Activated CD4-positive, alpha-beta T cell treated with anti-CD3 and anti-CD28 coated beads, Interleukin-2, amount 10 ng/mL, durations not matched to agents 7 days and 5 days (primary cell): ENCODE measurements around the gene TBL1Y. TPM values are rescaled to one million over a fixed set of nuclear protein-coding genes. Genes with fewer than 3 reads are reported as not detected.
"Not testable (repeated sequence)": the region's sequence is repeated elsewhere in the genome, so short reads cannot be mapped to it uniquely, and the experiment has no call there.

ENCODE experiments used
- CTCF ChIA-PET: fragments of 350-600 bp; sonication (Branson Sonifier 250); formaldehyde crosslinking; loops from one replicate; lab custom pipeline; 2021; ENCODE audit warnings: antibody characterized with exemption; lab: Charles Lee
- POLR2A ChIA-PET: fragments of 350-600 bp; sonication (Branson Sonifier 250); formaldehyde crosslinking; loops from one replicate; lab custom pipeline; 2021; ENCODE audit warnings: antibody characterized with exemption; lab: Charles Lee
- DNase-seq: peaks from one replicate; pipeline ENCODE4 v3.0.0-alpha.2; 2020
- H3K27ac Mint-ChIP-seq: one replicate; pipeline ENCODE4 v1.8.0; 2021; ENCODE audit warnings: mild to moderate bottlenecking, moderate library complexity, mixed read lengths
- H3K27me3 Mint-ChIP-seq: one replicate; pipeline ENCODE4 v1.8.0; 2021; ENCODE audit warnings: mixed read lengths
- H3K36me3 Mint-ChIP-seq: one replicate; pipeline ENCODE4 v1.8.0; 2021; ENCODE audit warnings: low read depth, mixed read lengths
- H3K4me1 Mint-ChIP-seq: one replicate; pipeline ENCODE4 v1.8.0; 2021; ENCODE audit warnings: mixed read lengths
- H3K4me3 Mint-ChIP-seq: one replicate; pipeline ENCODE4 v1.8.0; 2021; ENCODE audit warnings: mild to moderate bottlenecking, moderate library complexity, mixed read lengths
- H3K9me3 Mint-ChIP-seq: one replicate; pipeline ENCODE4 v1.8.0; 2021; ENCODE audit warnings: mixed read lengths
- total RNA-seq, 2 experiments: library from RNA; stranded (reverse); gene quantifications; one replicate each; pipeline ENCODE4 v1.2.3, GENCODE V29; 2021

TBL1Y gene
- not detected for total RNA-seq

- Mint-ChIP-seq H3K4me3 (no peak within 1 kb of the TSS), H3K4me1 (no peaks in the 10 kb centered on the region), H3K27ac (no peak within 1 kb of the TSS), H3K27me3 (peaks cover 33% of the 10 kb centered on the region), H3K9me3 (no peaks in the 10 kb centered on the region), H3K36me3 (no peaks in the 10 kb centered on the region)
- DNase-seq: no peak
- CTCF ChIA-PET: no interaction called here
- POLR2A ChIA-PET: no interaction called here
These were observed at the start of gene TBL1Y for GRCh38 chrY:6910372-6911252. Gene TBL1Y, plus strand, starts transcription at chrY:6910697. Its CDS starts 114,388 bp downstream, at chrY:7025085.

DNA sequence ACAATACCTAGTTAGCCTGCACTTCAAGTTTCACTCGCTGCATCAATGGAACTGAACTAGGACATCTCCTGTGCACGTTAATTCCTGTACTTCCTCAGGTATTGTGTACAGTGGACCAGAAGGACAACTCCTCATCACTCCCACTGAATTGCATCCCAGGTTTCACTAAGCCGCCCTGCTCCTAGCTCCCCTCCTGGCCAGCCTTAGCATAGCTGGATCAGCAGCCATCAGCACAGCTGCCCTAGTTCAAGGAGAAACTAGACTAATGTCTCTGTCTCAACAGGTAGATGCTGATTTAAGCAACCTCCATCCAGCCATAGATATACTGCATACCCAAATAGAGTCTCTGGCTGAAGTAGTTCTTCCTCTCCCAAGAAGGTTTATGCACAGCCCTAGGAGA lies 16.0 kb upstream of the TBL1Y start:
- ChIA-PET CTCF (no interaction called here), POLR2A (no interaction called here)
- Mint-ChIP-seq H3K9me3 (no peaks in the 10 kb centered on the region), H3K36me3 (no peaks in the 10 kb centered on the region), H3K27me3 (no peaks in the 10 kb centered on the region), H3K4me1 (no peaks in the 10 kb centered on the region), H3K4me3 (no peak overlapping the region), H3K27ac (no peak overlapping the region)
- no peak for DNase-seq

- Mint-ChIP-seq H3K27me3 (no peaks in the 10 kb centered on the region), H3K27ac (no peak overlapping the region), H3K36me3 (no peaks in the 10 kb centered on the region), H3K4me1 (no peaks in the 10 kb centered on the region), H3K9me3 (no peaks in the 10 kb centered on the region), H3K4me3 (no peak overlapping the region)
- ChIA-PET CTCF (no interaction called here), POLR2A (no interaction called here)
- DNase-seq: no peak
These were observed 15.3 kb upstream of the TBL1Y start for GRCh38 chrY:6895236-6895635.

DNA sequence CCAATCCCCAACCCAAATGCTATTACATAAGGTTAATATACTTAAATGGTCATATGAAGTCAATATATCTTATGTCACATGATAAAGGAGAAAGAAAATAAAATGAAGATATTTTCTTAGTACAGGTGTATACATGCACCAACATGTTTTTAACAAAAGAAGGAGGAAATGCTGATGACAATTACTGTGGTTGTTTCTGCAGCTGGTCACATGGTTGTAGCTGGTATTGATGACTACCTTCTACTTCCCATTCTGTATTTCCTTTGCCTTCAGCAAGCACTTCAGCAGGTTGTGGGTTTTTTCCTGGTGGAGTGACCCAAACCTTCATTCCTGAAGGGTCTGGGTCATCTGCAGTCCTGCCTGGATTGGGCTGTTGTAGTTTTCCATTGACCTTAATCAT lies 8.4 kb upstream of the TBL1Y start:
- H3K27ac Mint-ChIP-seq, CTCF ChIA-PET, H3K9me3 Mint-ChIP-seq, H3K36me3 Mint-ChIP-seq, H3K4me3 Mint-ChIP-seq, H3K4me1 Mint-ChIP-seq, POLR2A ChIA-PET, DNase-seq, H3K27me3 Mint-ChIP-seq: not testable (repeated sequence)

- H3K4me1 Mint-ChIP-seq: no peaks in the 10 kb centered on the region
These were observed 2.9 kb upstream of the TBL1Y start for GRCh38 chrY:6907591-6907990.

GRCh38 chrY:6908021-6908420 lies 2.5 kb upstream of the TBL1Y start:
- CTCF ChIA-PET, H3K27ac Mint-ChIP-seq, H3K9me3 Mint-ChIP-seq, H3K36me3 Mint-ChIP-seq, POLR2A ChIA-PET, H3K4me3 Mint-ChIP-seq, DNase-seq, H3K4me1 Mint-ChIP-seq: not testable (repeated sequence)
- peaks cover 31% of the 10 kb centered on the region for H3K27me3 Mint-ChIP-seq

More at GRCh38 chrY:6907591-6907990, 2.9 kb upstream of the TBL1Y start:
- ChIA-PET POLR2A (no interaction called here), CTCF (no interaction called here)
- Mint-ChIP-seq H3K36me3 (no peaks in the 10 kb centered on the region), H3K9me3 (no peaks in the 10 kb centered on the region), H3K27ac (no peak overlapping the region), H3K4me3 (no peak overlapping the region), H3K27me3 (peaks cover 29% of the 10 kb centered on the region)
- no peak for DNase-seq

GRCh38 chrY:6909118-6909521 lies 1.4 kb upstream of the TBL1Y start:
- POLR2A ChIA-PET: no interaction called here
- DNase-seq: no peak
- Mint-ChIP-seq H3K27ac (no peak overlapping the region), H3K9me3 (no peaks in the 10 kb centered on the region), H3K36me3 (no peaks in the 10 kb centered on the region), H3K4me3 (no peak overlapping the region), H3K27me3 (peaks cover 33% of the 10 kb centered on the region), H3K4me1 (no peaks in the 10 kb centered on the region)
- CTCF ChIA-PET: no interaction called here

GRCh38 chrY:6909856-6910255 lies 641 bp upstream of the TBL1Y start:
- ChIA-PET POLR2A (no interaction called here), CTCF (no interaction called here)
- peaks cover 33% of the 10 kb centered on the region for H3K27me3 Mint-ChIP-seq
- no peaks in the 10 kb centered on the region for H3K9me3 Mint-ChIP-seq
- no peaks in the 10 kb centered on the region for H3K4me1 Mint-ChIP-seq
- no peaks in the 10 kb centered on the region for H3K36me3 Mint-ChIP-seq
- H3K4me3 Mint-ChIP-seq: no peak overlapping the region
- no peak overlapping the region for H3K27ac Mint-ChIP-seq
- DNase-seq: no peak

- ChIA-PET POLR2A (no interaction called here), CTCF (no interaction called here)
- no peak for DNase-seq
- no peaks in the 10 kb centered on the region for H3K4me1 Mint-ChIP-seq
- H3K9me3 Mint-ChIP-seq: no peaks in the 10 kb centered on the region
- no peak within 1 kb of the TSS for H3K4me3 Mint-ChIP-seq
- no peaks in the 10 kb centered on the region for H3K36me3 Mint-ChIP-seq
- no peak within 1 kb of the TSS for H3K27ac Mint-ChIP-seq
- H3K27me3 Mint-ChIP-seq: peaks cover 33% of the 10 kb centered on the region
These were observed 870 bp downstream of the TBL1Y start, which contains the start of gene AMELY for GRCh38 chrY:6911253-6911881. Gene AMELY, minus strand, starts transcription at chrY:6911752. Its CDS starts 39,144 bp downstream, at chrY:6872608.

GRCh38 chrY:6913362-6913761 lies 2.9 kb downstream of the TBL1Y start:
- H3K4me1 Mint-ChIP-seq: no peaks in the 10 kb centered on the region
- CTCF ChIA-PET: no interaction called here
- no peaks in the 10 kb centered on the region for H3K9me3 Mint-ChIP-seq
- H3K36me3 Mint-ChIP-seq: no peaks in the 10 kb centered on the region
- H3K27me3 Mint-ChIP-seq: peaks cover 32% of the 10 kb centered on the region
- no peak overlapping the region for H3K4me3 Mint-ChIP-seq
- H3K27ac Mint-ChIP-seq: no peak overlapping the region
- DNase-seq: no peak
- POLR2A ChIA-PET: no interaction called here

- no peaks in the 10 kb centered on the region for H3K27me3 Mint-ChIP-seq
These were observed 10.6 kb downstream of the TBL1Y start for GRCh38 chrY:6921061-6921460.

DNA sequence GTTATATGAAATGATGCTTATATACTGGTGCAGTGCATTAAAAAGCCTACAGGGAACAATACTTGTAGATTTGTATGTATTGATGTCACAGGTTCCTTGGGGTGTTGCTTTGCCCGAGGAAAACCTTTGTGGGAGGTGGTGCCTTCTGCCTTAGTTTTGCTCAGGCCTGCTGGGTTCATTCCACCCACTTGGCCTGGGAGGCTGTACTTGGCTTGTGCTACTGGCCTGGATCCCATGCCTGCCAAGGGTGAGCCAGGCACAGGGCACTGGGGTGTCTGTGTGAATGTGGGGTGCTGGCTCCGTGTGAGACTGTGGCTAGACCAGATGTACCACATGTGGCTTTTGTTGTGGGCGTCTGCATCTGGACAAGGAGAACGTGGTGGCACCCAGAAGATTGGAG lies 17.8 kb downstream of the TBL1Y start:
- no peak overlapping the region for H3K4me3 Mint-ChIP-seq
- DNase-seq: no peak
- no peak overlapping the region for H3K27ac Mint-ChIP-seq
- H3K9me3 Mint-ChIP-seq: no peaks in the 10 kb centered on the region
- no peaks in the 10 kb centered on the region for H3K4me1 Mint-ChIP-seq
- ChIA-PET CTCF (no interaction called here), POLR2A (no interaction called here)
- H3K36me3 Mint-ChIP-seq: no peaks in the 10 kb centered on the region
- no peaks in the 10 kb centered on the region for H3K27me3 Mint-ChIP-seq

More at GRCh38 chrY:6921061-6921460, 10.6 kb downstream of the TBL1Y start:
- DNase-seq: no peak
- H3K9me3 Mint-ChIP-seq: no peaks in the 10 kb centered on the region
- CTCF ChIA-PET: no interaction called here
- POLR2A ChIA-PET: no interaction called here
- H3K36me3 Mint-ChIP-seq: no peaks in the 10 kb centered on the region
- no peak overlapping the region for H3K27ac Mint-ChIP-seq
- no peaks in the 10 kb centered on the region for H3K4me1 Mint-ChIP-seq
- no peak overlapping the region for H3K4me3 Mint-ChIP-seq

DNA sequence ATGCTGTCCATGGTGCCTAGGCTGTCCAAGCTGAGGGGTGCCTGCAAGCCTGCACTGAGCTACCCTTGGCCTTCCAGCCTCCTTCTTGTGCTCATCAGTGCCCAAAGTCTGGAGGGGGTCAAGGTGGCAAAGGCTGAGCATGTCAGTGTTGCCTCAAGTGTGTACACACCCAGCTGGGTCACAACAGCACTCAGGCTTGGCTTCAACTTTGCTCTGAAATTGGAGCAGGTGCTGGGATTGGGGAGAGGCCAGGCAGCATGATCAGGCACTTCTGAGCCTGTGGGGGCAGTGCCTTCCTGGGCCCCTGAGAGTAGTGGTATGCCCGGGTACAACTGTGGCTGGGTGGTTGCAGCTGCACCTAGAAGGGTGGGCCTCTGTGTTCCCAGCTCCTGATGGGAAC lies 18.7 kb downstream of the TBL1Y start:
- Mint-ChIP-seq H3K4me1 (no peaks in the 10 kb centered on the region), H3K9me3 (no peaks in the 10 kb centered on the region), H3K27me3 (no peaks in the 10 kb centered on the region), H3K36me3 (no peaks in the 10 kb centered on the region), H3K4me3 (no peak overlapping the region), H3K27ac (no peak overlapping the region)
- DNase-seq: no peak
- ChIA-PET CTCF (no interaction called here), POLR2A (no interaction called here)
